IPS-18c (cell line): ENCODE results near the gene SPSB1.

Experiments used
- H3K4me3 ChIP-seq: 2 replicates; pipeline ENCODE4 v1.7.0; 2013; ENCODE audit warnings: low read depth, mild to moderate bottlenecking, low read length, moderate library complexity; ENCODE audit not compliant: insufficient read depth
- H3K9me3 ChIP-seq: one replicate; pipeline ENCODE4 v1.6.1; 2013; ENCODE audit warnings: mild to moderate bottlenecking, low read length, moderate library complexity; ENCODE audit not compliant: control insufficient read depth, insufficient read depth

The SPSB1 gene

DNA sequence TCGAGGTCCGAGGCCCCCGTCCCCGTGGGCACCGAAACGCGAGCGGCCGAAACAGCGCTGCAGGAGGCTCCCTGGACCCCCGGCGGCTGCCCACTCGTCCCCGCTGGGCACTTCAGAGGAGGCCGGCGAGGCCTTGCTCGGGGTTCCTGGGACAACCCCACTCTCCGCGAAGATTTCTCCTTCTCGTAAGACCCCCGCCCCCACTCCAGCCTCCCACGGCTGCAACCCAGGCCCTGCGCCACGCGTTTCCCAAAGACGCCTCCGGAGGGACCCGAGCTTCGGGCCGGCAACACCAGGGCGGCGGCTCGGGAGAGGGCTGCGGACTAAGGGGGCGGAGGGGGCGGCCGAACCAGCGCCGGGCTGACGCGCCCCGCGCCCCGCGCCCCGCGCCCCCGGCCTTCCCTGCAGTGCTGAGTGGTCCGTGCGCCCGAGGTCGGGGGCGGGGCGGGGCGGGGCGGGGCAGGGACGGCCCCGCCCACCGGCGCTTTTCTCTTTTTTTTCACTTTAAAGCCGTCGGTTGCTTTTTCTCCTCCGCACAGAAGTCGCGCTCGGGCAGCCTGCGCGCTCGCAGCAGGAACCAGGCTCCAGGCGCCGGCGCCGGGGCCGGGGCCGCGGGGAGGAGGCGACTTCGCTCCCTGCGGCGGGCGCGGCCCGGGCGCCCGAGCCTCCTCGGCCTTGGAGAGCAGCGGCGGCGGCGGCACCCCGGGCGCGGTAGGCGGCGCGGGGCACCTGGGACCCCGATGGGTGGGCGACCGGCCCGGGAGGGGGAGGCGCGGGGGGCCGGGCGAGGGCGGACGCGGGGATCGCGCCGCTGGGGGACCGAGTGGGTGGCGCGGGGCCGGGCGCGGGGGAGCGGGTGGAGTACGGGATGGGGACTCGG lies at the start of gene SPSB1:
SPSB1 (plus strand) TSS at position 534 of the 880 bp plus-strand sequence. CDS start 62,998 bp downstream, outside the sequence.
- peak within 1 kb of the TSS; percentile 59 for H3K4me3 ChIP-seq
- H3K9me3 ChIP-seq, result no peaks in the 10 kb centered on the region

DNA sequence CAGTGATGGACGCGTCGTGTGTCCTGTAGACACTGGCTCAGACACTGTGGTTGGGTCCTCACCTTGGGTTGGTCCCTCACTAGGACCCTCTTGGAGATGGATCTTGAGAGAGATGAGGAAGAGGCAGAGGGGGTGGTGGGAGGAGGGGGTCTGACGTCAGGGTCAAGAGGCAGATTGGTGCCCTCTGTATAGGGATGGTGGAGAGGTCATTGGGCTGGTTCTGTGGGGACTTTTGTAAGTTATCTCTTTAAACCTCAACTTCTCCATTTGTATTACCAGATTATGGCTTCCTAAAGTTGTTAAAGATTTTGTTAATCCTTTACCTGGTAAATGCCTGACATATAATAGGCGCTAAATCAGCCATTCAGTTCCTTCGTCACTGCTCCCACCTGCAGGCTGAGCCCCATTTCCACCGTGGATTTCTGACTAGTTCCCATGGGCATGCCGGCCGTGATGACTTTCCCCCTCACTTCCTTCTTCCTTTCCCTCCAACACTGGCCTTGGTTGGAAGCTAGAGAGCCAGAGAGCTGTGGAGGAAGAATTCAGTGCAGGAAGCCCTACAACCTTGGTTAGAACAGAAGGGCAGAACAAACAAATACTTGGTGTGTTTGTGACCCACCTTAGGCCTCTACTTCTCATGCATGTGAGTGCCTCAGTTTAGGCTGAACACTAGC lies 49.5 kb upstream of the SPSB1 start:
- H3K9me3 ChIP-seq, result no peaks in the 10 kb centered on the region
- no peak overlapping the region for H3K4me3 ChIP-seq

DNA sequence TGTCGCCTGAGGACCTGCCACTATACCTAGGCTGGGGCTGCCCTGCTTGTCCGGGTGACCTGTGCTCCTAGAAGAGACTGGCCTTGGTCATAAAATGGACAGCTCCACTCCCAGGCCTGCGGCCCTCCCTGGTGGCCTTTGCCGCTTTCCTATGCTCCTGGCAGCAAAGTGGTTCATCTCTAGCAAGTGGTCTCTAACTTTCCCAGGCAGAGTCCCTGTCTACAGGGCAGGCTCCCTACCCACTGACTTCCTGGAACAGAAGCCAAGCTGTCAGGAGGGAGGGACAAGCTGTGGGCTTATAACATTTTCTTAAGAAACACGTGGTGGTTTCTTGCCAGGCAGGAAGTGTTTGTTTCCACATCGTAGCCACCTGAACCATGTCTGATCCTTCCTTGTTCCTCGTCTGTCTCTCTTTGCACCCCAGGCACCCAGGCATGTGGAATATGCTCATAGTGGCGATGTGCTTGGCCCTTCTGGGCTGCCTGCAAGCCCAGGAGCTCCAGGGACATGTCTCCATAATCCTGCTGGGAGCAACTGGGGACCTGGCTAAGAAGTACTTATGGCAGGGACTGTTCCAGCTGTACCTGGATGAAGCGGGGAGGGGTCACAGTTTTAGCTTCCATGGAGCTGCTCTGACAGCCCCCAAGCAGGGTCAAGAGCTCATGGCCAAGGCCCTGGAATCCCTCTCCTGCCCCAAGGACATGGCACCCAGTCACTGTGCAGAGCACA lies 48.0 kb upstream of the SPSB1 start:
- Histone ChIP-seq H3K4me3 (no peak overlapping the region), H3K9me3 (no peaks in the 10 kb centered on the region)

DNA sequence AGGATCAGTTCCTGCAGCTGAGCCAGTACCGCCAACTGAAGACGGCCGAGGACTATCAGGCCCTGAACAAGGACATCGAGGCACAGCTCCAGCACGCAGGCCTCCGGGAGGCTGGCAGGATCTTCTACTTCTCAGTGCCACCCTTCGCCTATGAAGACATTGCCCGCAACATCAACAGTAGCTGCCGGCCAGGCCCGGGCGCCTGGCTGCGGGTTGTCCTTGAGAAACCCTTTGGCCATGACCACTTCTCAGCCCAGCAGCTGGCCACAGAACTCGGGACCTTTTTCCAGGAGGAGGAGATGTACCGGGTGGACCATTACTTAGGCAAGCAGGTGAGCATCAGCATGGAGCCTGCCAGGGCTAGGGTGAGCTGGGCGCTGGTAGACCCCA lies 47.5 kb upstream of the SPSB1 start:
- Histone ChIP-seq H3K4me3 (no peak overlapping the region), H3K9me3 (no peaks in the 10 kb centered on the region)

DNA sequence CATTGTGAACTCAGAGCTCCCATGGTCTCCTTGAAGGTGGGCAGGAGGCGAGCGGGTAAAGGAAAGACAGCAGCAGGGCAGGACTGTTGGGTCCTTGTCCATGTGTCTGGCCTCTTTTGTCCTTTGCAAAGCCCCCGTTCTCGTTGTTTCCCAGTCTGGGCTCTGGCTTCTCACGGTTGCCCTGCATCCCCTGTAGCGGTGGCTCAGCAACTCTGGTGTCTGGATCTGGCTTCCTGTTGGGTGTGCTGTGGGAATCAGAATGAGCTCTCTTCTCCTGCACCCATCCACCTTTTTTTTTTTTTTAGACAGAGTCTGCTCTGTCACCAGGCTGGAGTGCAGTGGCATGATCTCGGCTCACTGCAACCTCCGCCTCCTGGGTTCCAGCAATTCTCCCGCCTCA lies 47.0 kb upstream of the SPSB1 start:
- no peak overlapping the region for H3K4me3 ChIP-seq
- no peaks in the 10 kb centered on the region for H3K9me3 ChIP-seq

DNA sequence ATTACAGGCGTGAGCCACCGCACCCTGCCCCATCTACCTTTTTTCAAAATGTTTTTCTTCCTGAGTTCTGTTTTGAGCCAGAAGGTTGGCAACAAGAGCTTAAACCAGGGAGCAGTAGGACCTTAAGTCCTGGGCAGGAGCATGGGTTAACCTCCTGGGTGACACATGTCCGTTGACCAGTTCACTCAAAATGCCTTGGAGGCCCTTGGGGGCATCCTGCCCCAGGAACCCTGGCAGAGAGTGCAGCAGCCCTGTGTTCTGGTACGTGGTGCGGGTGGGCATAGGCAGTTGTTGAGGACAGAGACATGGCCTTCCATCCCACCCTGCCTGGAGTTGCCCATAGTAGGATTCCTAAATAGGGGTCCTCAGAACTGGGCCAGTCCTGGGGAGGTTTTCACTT lies 46.5 kb upstream of the SPSB1 start:
- Histone ChIP-seq H3K4me3 (no peak overlapping the region), H3K9me3 (no peaks in the 10 kb centered on the region)

DNA sequence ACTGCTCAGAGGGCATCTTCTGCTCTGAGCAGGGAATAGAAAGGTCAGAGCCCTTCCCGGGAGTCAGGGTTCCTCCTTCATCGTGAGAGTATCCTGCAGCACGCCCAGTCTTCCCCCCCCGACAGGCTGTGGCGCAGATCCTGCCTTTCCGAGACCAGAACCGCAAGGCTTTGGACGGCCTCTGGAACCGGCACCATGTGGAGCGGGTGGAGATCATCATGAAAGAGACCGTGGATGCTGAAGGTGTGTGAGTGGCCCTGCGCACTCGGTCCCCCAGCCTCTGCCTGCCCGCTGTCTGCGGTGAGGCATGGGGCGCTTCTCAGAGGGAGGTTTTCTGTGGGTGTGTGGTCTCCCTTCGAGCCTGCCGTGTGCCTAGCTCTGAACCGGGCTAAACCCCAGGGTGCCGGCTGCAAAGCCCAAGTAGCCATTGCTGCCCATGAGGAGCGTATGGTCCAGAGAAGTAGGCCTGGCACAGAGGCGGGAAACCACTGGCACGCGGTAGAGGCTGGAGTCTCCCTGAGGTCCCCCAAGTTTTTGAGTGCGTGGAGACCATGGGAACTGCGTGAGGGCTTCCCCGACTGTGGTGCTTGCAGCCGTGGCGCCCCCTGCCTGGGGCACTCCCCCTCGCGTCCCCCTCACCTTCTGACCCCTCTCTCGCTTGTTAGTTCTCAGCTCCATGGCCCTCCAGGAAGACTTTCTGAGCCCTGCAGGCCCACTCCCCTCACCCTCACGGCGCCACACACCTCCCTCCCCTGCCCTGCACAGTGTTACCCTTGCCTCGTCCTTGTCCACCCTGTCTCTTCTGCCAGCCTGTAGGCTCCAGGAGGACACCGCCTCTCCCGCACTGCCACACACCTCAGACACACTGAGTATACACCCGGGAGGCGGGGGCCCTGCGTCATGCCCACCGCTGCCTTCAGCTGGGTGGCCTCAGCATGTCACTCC lies 45.6 kb upstream of the SPSB1 start:
- H3K4me3 ChIP-seq, result no peak overlapping the region
- no peaks in the 10 kb centered on the region for H3K9me3 ChIP-seq

DNA sequence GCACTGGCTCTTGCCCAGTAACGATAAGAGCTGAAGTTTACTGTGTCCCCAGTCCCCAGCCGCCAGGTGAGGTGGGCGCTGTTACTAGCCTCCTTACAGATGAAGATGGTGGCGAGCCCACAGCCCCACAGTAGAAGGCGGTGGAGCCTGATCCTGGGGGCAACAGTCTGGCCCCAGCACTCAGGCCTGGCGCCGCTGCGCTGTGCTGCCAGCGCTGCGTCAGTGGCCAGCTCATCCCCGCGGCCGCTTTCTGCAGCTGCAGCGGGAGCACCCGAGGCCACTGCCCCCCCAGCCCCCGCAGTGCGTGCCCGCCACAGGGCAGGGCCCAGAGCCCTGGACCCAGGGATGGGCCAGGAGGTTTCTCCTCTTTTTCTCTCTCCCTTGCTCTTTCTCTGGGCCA lies 44.8 kb upstream of the SPSB1 start:
- Histone ChIP-seq H3K9me3 (no peaks in the 10 kb centered on the region), H3K4me3 (no peak overlapping the region)

DNA sequence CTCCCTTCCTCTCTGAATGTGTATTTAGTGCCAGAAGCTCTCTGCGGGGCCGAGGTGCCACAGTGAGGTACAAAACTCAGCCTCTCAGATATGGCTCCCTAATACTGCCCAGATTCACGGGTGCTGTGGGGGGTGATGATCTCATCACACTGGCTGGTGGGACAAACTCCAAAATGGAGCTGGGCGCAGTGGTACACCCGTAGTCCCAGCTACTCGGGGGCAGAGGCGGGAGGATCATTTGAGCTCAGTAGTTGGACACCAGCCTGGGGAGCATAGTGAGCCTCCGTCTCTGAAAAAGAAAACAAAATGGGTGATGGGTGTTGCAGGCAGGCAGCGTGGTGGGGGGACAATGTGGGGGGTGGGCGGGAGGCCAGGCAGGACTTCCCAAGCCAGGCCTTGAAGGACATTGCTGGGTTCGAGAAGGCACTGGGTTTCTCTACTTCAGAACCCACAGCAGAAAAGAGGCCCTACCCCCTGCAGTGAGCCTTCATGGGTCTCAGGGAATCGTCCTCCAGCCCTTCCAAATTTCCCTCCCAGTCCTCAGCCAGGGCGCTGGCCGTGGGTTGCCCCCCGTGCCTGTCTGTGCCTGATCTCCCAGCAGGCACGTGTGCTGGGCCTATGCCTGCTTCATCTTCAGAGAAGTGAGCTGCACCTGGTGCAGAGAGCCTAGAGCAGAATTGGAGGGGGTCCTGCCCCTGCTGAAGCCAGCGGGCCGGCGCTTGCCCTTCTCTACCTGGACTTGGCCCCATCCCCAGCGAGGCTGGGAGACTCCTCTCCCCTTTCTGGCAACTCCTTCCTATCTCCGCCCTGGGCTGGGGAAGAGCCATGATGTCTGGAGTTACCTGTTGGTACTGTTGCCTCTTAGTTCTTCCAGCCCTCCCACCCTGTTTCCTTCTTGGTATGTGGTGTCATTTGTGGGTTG lies 44.1 kb upstream of the SPSB1 start:
- Histone ChIP-seq H3K9me3 (no peaks in the 10 kb centered on the region), H3K4me3 (no peak overlapping the region)

DNA sequence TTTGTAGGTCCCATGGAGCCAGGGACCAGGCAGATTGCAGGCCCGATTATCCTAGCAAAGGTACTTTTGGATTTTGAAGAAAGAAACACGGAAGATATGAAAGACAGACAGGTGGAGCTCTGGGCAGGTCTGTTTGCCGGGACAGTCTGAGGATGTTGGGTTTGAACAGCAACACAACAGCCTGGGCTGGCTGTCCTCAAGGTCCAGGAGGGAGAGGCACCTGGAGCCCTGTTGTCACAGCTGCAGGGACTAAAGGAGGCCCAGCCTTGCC lies 43.5 kb upstream of the SPSB1 start:
- H3K4me3 ChIP-seq, result no peak overlapping the region
- no peaks in the 10 kb centered on the region for H3K9me3 ChIP-seq

DNA sequence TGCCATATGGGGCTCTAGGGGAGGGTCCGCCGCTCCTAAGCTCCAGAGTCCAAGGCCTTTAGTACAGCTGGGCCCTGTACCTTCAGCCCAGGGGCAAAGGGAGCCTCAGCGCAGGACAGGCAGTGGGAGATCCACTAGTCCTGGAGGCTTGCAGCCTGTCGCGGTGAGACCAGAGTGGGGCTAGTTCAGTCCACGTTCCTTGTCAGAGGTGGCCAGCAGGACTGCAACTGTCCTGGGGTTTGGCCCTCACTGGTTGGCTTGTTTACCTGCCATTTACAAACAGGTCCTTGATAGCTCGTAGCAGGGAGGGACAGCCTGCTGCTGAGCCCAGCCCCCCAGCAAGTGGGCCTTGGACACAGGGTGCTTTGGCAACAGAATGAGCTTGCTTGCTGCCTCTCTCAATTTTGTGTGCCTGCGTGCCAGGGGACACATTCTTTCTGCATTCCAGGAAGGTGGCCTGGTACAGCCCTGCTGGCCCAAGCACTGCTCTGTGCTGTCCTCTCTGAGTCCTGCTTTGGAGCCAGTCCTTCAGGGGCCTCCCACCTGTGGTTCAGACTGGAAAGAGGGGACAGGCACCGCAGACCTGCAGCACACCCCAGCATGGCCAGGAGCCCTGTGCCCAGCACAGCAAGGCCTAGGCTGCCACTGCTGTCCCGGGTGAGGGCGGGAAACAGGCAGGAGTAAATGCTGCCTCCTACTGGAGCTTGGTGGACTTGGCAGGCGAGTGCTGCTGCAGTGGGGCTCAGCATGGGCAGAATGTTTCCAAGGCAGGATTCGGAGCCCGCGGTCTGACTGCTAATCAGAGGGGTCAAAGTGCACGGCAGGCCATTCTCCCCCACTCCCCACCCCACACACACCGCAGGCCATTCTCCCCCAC lies 42.9 kb upstream of the SPSB1 start:
- Histone ChIP-seq H3K4me3 (no peak overlapping the region; the same call in 1 of the 2 replicates), H3K9me3 (no peaks in the 10 kb centered on the region)

DNA sequence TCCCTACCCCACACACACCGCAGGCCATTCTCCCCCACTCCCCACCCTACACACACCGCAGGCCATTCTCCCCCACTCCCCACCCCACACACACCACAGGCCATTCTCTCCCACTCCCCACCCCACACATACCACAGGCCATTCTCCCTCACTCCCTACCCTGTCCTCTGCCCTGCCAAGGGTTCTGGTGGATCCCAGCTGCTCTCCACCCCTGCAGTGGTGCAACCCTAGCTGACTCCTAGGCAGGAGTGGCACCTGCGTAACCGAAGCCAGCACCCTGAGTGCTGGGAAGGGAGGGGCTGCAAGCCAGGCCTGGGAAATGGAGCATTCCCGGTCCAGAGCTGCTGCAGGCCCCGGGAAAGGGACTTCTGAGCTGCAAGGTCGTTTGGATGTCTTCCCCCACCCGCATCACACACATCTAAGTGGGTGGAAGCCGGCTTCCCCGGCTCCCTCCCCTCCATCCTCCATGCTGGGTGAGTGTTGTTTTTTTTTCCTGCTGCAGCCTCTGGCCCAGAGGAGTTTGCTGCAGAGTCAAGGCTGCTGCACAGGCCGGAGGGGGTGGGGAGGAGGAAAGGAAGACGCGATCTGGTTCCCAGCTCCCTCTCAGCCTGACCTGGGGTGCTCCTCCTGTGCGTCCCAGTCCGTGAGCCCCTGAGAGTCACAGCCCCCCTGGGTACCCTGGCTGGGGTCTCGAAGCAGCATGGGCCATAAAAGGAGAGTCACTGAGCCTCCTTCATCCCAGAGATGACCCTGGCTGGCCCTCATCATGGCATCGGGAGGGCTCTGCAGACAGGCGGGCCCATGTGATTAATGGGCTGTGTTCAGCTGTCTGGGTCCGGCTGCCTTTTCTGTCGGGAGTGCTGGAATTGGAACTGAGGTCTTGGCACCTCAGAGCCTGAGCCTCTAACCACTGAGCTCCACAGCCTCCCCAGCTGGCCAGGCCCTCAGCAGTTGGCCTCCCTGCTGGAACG lies 42.0 kb upstream of the SPSB1 start:
- Histone ChIP-seq H3K4me3 (no peak overlapping the region), H3K9me3 (no peaks in the 10 kb centered on the region)

DNA sequence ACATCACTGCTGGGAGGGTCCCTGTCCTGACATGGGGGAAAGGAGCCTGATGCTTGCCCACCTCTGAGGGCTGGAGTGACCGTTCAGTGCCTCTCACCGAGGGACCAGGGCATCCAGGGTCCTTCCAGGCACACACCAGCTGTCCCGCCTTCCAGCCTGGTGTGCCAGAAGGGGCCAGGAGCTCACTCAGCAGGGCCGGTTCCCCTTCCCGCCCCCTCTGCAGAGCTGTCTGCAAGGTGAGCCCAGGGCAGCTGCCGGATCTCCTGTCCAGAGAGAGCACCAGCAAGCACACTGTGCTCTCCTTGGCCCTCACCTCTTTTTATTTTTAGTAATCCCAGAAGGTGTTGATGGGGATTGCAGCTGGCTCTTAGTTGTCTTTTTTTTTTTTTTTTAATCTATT lies 41.2 kb upstream of the SPSB1 start:
- no peak overlapping the region for H3K4me3 ChIP-seq

DNA sequence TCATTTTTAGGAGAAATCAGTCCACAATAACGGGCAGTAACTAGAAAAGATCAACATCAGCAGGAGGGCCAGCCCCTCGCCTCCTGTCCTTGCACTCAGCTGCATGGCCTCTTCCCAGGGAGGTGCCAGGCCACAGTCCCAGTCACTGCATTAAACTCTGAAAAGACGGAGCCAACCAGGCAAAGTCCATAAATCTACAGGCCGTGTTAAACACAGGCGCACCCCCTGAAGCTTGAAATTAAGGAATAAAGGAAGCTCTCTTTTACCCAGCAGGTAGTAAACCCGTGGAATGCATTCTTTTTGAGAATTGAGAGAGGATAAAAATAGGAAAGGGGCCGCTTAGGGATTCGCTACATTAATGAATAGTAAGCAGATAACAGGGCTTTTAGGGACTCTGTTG lies 39.7 kb upstream of the SPSB1 start:
- Histone ChIP-seq H3K4me3 (no peak overlapping the region), H3K9me3 (no peaks in the 10 kb centered on the region)

More for the DNA sequence above, 41.2 kb upstream of the SPSB1 start:
- H3K9me3 ChIP-seq, result no peaks in the 10 kb centered on the region
